ENCODE measurements around the gene APOB. TPM values are rescaled to one million over a fixed set of nuclear protein-coding genes. Genes with fewer than 3 reads are reported as not detected.

APOB gene
- total RNA-seq, 2 donors from 2014 or later: not detected

DNA sequence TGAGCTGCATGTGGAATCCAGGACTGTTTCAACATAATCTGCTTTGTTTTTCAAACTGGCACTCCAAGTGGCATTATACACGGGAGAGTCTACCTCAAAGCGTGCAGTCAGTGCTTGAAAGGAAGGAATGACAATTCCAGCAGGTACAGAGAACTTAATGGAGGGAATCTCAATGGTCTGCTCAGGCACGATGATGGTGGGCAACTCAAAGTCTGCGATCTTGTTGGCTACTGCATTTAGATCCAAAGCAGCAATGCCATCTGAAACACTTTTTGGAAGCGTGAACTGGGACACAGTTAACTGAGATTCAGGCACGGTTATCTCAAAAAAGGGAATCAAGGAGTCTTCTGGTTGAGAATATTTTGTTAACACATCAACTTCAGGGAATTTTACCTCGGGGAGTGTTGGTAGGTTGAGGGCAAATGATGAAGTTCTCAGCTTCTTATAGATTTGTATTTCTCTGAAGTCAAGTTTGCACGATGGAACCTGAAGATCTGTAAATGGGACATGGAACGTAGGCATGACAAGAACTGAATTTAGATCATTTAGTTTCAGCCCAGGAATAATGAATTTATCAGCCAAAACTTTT, 38.7 kb downstream of the APOB start:
- no peak overlapping the region for H3K27ac Mint-ChIP-seq
- DNase-seq (ENCODE audit: low spot score) (no peak), ATAC-seq (no peak)
- H3K9me3 Mint-ChIP-seq: no peaks in the 10 kb centered on the region
- H3K4me1 Mint-ChIP-seq (ENCODE audit: low read depth in 2 of 2): no peaks in the 10 kb centered on the region
- peaks cover 12 to 17% of the 10 kb centered on the region in 2 donors for H3K27me3 Mint-ChIP-seq
- no peaks in the 10 kb centered on the region for H3K36me3 Mint-ChIP-seq
- no peak overlapping the region for H3K4me3 Mint-ChIP-seq

DNA sequence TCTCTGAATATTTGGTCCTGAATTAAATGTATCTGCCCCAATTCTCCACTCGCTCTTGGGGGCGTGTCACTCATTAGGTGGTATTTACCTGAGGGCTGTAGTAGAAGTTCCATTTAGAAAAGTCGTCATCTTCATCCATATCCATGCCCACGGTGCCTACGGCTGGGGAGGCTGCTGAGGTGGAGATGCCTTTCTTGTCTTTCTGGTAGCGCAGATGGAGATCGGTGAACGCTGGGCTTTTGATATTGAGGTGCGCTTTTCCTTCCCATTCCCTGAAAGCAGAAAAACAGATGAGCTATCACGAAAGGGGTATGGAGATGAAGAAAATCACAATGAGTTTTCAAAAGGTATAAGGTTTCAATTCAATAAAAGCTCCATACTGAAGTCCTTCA, 39.7 kb downstream of the APOB start:
- Mint-ChIP-seq H3K27me3 (peaks cover 12 to 17% of the 10 kb centered on the region in 2 donors), H3K36me3 (no peaks in the 10 kb centered on the region), H3K4me3 (no peak overlapping the region), H3K9me3 (no peaks in the 10 kb centered on the region), H3K4me1 (ENCODE audit: low read depth in 2 of 2) (no peaks in the 10 kb centered on the region), H3K27ac (no peak overlapping the region)
- ATAC-seq: no peak
- no peak for DNase-seq (ENCODE audit: low spot score)

DNA sequence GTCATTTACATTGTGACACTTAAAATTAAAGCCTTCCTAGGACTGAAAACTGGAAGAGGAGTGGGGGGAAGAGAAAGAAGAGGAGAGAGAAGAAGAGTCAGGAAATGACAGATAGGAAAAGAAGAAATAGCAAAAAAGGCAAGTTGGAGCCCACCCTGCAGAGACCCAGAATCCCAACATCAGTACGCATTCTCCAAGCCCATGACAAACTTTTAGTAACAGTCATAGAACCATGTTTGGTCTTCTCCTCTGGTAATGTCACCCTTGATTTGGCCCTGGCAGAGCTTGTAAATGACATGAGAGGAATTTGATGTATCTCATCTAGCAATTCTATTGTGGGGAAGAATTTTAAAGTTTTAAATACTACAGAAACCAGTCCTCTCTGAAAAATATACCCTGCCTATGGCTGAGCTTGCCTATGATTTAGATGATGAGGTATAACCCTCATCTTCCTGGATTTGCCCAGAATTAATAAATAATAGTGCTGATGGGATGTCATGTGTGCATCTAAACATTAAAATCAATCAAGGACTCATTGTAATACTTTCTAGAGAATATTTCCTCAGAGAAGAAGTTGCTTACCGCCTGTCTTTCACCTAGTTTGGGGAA, 40.2 kb downstream of the APOB start:
- H3K27ac Mint-ChIP-seq: no peak overlapping the region

DNA sequence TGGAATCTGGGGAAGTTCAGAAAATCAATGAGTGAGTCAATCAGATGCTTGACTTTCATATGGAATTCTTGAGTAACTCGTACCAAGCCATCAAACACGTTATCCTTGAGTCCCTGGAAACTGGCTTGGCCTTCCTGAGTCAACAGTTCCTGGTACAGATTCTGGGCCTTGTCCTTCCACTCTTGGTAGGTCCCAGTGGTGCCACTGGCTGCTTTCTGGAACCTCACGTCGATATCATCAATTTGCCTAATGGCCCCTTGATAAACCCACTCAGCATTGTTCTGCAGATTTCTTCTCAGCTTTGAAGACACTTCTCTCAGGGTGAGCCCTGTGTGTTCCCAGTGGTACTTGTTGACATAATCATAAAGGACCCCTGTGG, 41.1 kb downstream of the APOB start:
- ATAC-seq: no peak
- no peak for DNase-seq (ENCODE audit: low spot score)
- Mint-ChIP-seq H3K27me3 (peaks cover 12 to 13% of the 10 kb centered on the region in 2 donors), H3K36me3 (no peaks in the 10 kb centered on the region), H3K4me1 (ENCODE audit: low read depth in 2 of 2) (no peaks in the 10 kb centered on the region), H3K27ac (no peak overlapping the region), H3K4me3 (no peak overlapping the region), H3K9me3 (no peaks in the 10 kb centered on the region)

More for the DNA sequence above, 40.2 kb downstream of the APOB start:
- Mint-ChIP-seq H3K27me3 (peaks cover 12 to 17% of the 10 kb centered on the region in 2 donors), H3K36me3 (no peaks in the 10 kb centered on the region), H3K4me3 (no peak overlapping the region), H3K4me1 (ENCODE audit: low read depth in 2 of 2) (no peaks in the 10 kb centered on the region), H3K9me3 (no peaks in the 10 kb centered on the region)
- no peak for DNase-seq (ENCODE audit: low spot score)
- no peak for ATAC-seq

DNA sequence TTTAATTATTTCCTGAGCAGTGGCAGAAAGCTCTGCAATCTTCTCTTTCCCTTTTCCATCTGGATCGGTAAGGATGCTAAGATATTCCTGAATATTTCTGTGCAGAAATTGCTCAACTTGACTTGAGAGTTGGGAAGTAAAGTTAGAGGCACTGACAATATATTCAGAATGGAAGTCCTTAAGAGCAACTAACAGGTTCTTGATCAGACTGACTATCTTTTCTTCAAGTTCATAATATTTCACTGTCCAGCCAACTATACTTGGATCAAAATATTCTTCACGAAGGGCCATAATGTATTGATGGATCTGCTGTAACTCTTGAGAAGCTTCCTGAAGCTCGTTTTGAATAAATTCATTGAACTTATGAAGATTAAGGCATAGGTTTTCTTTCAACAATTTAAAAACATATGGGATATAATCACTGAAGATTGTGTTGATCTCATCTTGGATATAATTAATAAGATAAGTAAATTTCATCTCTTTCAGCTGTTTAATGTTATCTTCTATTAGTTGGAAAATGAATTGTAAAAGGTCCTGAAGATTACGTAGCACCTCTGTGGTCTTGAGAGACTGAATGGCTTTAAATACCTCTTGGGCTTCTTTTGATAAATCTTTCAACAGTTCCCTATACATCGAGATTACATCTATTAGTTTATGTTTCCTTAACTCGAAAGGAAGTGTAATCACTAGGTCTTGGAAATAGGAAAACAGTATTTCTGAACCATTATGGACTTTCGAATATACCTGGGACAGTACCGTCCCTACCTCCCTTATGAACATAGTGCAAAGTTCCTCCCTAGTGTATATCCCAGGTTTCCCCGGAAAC, 41.7 kb downstream of the APOB start:
- no peak overlapping the region for H3K4me3 Mint-ChIP-seq
- DNase-seq (ENCODE audit: low spot score) (no peak), ATAC-seq (no peak)
- H3K9me3 Mint-ChIP-seq: no peaks in the 10 kb centered on the region
- H3K4me1 Mint-ChIP-seq (ENCODE audit: low read depth in 2 of 2): no peaks in the 10 kb centered on the region
- H3K36me3 Mint-ChIP-seq: no peaks in the 10 kb centered on the region
- peaks cover 11 to 12% of the 10 kb centered on the region in 2 donors for H3K27me3 Mint-ChIP-seq
- no peak overlapping the region for H3K27ac Mint-ChIP-seq

DNA sequence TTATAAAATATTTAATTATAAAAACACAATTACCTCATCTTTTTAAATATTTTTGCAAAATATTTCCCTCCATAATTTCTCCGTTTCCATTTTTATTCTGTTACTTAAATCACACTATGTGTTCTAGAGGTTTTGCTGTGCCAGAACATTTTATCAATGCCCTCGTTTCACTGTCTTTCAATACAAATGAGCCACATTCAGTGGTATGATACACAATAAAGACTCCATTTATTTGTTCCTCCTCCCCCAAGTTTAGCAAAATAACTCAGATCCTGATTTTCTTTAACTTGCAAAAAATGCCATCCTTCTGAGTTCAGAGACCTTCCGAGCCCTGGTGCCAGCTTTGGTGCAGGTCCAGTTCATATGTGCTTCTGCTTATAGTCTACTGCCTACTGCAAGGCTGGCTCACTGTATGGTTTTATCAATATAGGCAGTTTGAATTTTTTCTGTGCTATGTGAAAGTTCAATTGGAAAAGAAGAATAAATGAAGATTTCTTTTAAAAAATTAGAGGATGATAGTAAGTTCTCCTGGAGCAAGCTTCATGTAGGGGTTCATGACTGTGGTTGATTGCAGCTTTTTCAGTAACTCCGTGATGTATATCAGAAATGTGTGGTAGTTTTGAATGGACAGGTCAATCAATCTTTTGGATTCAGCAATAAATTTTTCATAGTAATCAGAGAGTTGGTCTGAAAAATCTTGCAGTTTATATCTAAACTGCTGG, 42.5 kb downstream of the APOB start:
- no peaks in the 10 kb centered on the region for H3K36me3 Mint-ChIP-seq
- ATAC-seq: no peak
- H3K27me3 Mint-ChIP-seq: peaks cover 9 to 12% of the 10 kb centered on the region in 2 donors
- no peak for DNase-seq (ENCODE audit: low spot score)
- H3K4me1 Mint-ChIP-seq (ENCODE audit: low read depth in 2 of 2): no peaks in the 10 kb centered on the region
- H3K9me3 Mint-ChIP-seq: no peaks in the 10 kb centered on the region
- no peak overlapping the region for H3K4me3 Mint-ChIP-seq
- H3K27ac Mint-ChIP-seq: no peak overlapping the region

DNA sequence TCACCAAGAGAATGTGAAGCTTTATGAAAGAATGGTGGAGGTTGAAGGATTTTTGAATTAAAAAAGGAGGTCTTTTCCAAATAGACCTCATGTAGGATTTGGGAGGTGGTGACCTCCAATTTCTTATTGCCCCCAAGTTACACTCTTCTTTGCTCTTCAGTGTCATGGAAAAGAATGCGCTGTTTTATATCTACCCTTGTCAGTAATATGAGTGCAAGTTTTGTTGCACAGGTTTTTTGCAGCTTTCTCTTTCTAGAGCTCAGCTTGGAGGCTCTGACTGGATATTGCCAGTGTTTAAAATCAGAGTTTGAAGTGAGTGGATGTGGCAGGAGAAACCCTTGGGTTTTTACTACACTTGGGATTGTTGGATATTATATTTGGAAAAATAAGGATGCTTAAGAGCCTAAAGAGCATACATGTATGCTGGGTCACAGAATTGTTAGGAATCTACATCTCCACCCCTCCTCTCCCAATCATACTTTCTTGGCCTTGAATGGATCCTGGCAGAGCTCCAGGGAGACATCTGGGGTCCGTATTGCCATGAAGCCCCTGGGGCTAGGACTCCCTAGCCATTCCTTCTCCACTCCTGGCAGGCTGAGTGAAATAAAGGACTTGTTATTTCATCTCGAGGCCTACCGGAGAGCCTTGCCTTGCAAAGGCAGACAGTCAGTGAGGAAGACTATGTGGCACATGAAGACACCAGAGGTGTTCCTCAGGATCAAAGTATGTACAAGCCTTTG, 43.8 kb downstream of the APOB start:
- Mint-ChIP-seq H3K27me3 (peaks cover 8 to 12% of the 10 kb centered on the region in 2 donors), H3K4me1 (ENCODE audit: low read depth in 2 of 2) (no peaks in the 10 kb centered on the region), H3K36me3 (no peaks in the 10 kb centered on the region), H3K27ac (no peak overlapping the region), H3K9me3 (no peaks in the 10 kb centered on the region), H3K4me3 (no peak overlapping the region)
- DNase-seq (ENCODE audit: low spot score): no peak
- ATAC-seq: no peak

DNA sequence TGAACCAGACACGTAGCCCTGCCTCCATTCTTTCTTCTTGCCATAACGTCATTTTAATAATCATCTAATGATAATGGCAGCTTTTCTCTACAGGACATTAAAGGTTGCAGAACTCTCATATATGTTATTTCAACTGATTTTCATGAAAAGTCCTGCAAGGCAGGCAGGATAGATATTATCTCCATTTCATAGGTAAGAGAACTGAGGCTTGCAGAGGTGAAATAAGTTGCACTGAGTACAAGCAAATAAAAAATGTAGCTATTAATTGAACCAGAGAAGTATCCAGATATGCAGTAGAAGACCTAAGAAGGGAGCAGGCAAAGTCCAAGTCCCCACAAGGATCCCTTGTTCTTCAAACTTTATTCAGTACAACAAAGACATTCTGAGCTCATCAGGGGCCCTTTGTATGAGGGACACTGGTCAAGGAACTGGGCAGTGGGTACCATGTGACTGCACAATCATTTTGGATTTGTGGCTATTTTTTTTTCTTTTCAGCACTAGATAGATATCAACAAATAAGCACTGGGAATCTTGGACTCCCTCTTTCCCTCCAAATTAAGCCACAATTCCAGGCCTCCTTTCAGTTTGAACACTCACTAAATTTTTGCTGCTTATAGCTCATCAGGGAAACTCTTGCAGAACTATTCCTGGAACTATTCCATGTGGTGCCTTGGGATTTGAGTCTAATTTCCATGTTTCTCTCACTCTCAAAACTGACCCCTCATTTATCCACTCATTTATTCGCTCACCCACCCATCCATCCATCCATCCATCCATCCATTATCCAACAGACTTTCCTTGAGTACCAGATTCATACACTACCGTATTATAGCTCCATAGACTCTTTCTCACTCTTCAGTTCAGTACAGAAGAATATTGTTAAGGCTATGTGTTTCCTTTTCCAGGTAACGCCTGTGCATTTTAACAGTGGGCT, 44.6 kb downstream of the APOB start:
- no peaks in the 10 kb centered on the region for H3K36me3 Mint-ChIP-seq

DNA sequence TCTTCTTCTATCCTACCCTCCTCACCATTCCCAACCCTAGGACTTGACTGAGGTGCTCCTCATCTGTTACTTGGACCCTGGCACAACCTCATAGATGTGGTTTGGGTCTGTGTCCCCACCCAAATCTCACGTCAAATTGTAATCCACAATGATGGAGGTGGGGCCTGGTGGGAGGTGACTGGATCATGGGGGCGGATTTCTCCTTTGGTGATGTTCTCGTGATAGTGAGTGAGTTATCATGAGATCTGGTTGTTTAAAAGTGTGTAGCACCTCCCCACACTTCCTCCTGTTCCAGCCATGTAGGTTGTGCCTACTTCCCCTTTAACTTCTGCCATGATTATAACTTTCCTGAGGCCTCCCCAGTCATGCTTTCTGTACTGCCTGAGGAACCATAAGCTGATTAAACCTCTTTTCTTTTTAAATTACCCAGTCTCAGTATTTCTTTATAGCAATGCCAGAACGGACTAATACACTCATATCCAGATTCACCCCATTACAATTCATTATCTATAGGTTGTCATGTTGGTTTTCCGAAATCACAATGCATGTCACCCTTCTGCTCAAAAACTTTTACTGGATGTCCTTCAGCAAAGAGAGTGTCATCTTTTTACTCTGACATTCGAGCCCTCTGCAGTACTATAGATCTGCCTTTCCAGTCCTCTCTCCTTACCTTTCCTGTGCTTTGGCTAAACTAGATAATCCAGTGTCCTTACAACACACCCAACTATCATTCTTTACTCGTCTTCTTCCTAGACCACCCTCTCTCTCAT, 45.7 kb downstream of the APOB start:
- Mint-ChIP-seq H3K4me3 (no peak overlapping the region), H3K27me3 (peaks cover 4 to 8% of the 10 kb centered on the region in 2 donors), H3K4me1 (ENCODE audit: low read depth in 2 of 2) (no peaks in the 10 kb centered on the region), H3K36me3 (no peaks in the 10 kb centered on the region), H3K27ac (no peak overlapping the region), H3K9me3 (no peaks in the 10 kb centered on the region)
- DNase-seq (ENCODE audit: low spot score): no peak
- ATAC-seq: no peak

More for the DNA sequence above, 44.6 kb downstream of the APOB start:
- no peak overlapping the region for H3K4me3 Mint-ChIP-seq
- DNase-seq (ENCODE audit: low spot score): no peak
- H3K27me3 Mint-ChIP-seq: peaks cover 6 to 12% of the 10 kb centered on the region in 2 donors
- no peaks in the 10 kb centered on the region for H3K4me1 Mint-ChIP-seq (ENCODE audit: low read depth in 2 of 2)
- no peak for ATAC-seq
- H3K27ac Mint-ChIP-seq: no peak overlapping the region
- H3K9me3 Mint-ChIP-seq: no peaks in the 10 kb centered on the region

DNA sequence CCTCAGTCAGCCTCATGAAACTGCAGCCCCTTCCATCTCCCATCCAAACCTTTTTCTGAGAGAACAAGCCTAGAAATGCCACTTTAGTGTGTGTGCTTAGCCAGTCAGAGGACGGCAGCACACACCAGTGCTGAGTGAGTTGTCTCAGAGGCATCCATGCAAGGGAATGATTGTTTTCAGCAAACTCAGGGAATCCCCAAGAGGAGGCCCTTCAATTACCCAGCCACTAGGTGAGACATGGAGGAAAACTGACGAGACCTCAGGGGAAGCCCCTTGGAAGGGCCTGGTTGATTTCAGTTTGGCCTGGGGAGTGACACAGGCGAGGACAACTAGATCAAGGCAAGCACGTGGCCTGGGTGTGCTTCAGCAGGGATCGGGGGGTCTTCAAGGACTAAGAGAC, 49.7 kb downstream of the APOB start:
- no peak overlapping the region for H3K4me3 Mint-ChIP-seq
- peaks cover 0 to 4% of the 10 kb centered on the region in 2 donors for H3K27me3 Mint-ChIP-seq
- ATAC-seq (no peak), DNase-seq (ENCODE audit: low spot score) (no peak)
- H3K27ac Mint-ChIP-seq: no peak overlapping the region
- H3K9me3 Mint-ChIP-seq: no peaks in the 10 kb centered on the region
- H3K4me1 Mint-ChIP-seq (ENCODE audit: low read depth in 2 of 2): no peaks in the 10 kb centered on the region
- H3K36me3 Mint-ChIP-seq: no peaks in the 10 kb centered on the region

DNA sequence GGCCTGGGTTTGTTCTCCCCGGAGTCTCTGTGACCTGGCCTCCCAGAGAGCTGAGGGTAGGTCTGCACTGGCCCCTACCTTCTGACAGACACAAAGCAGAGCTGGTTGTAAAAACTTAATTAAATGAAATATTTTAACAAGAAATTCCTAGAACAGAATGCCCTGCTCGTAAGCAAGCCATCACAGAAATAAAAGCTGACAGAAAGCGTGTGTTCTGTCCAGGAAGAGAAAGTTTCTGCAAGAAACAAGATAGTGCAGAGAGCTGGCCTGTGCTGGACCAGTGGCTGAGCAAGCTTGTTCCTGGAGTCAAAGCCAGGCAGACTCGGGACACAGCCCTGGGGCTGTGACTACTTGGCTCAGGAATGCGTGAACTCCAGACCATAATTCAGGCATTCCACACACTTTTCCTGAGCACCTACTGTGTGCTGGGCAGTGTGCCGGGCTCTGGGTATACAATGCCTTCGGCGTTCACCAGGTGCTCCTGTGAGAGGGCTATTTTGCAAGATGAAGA, 51.6 kb downstream of the APOB start:
- H3K27me3 Mint-ChIP-seq: peaks cover 0 to 4% of the 10 kb centered on the region in 2 donors
- no peaks in the 10 kb centered on the region for H3K9me3 Mint-ChIP-seq
- no peaks in the 10 kb centered on the region for H3K4me1 Mint-ChIP-seq (ENCODE audit: low read depth in 2 of 2)
- H3K36me3 Mint-ChIP-seq: no peaks in the 10 kb centered on the region
- no peak overlapping the region for H3K27ac Mint-ChIP-seq
- ATAC-seq (no peak), DNase-seq (ENCODE audit: low spot score) (no peak)
- H3K4me3 Mint-ChIP-seq: no peak overlapping the region

Data from natural killer cell treated with Interleukin-12 subunit alpha and Interleukin-12 subunit beta and Interleukin-15 and Interleukin-18, amount 100 ng/mL, for 72 hours (primary cell).